Stimulated activated naive CD4-positive, alpha-beta T cell (primary cell): ENCODE results near the gene TRMU.
A peak's percentile ranks its signal among the peaks of the same experiment; 100 is the strongest.

Experiments used
- DNase-seq, 6 experiments: peaks; one replicate each; lab custom pipeline; 2025; lab: John Stamatoyannopoulos, UW

TRMU gene, protein sequence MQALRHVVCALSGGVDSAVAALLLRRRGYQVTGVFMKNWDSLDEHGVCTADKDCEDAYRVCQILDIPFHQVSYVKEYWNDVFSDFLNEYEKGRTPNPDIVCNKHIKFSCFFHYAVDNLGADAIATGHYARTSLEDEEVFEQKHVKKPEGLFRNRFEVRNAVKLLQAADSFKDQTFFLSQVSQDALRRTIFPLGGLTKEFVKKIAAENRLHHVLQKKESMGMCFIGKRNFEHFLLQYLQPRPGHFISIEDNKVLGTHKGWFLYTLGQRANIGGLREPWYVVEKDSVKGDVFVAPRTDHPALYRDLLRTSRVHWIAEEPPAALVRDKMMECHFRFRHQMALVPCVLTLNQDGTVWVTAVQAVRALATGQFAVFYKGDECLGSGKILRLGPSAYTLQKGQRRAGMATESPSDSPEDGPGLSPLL

DNA sequence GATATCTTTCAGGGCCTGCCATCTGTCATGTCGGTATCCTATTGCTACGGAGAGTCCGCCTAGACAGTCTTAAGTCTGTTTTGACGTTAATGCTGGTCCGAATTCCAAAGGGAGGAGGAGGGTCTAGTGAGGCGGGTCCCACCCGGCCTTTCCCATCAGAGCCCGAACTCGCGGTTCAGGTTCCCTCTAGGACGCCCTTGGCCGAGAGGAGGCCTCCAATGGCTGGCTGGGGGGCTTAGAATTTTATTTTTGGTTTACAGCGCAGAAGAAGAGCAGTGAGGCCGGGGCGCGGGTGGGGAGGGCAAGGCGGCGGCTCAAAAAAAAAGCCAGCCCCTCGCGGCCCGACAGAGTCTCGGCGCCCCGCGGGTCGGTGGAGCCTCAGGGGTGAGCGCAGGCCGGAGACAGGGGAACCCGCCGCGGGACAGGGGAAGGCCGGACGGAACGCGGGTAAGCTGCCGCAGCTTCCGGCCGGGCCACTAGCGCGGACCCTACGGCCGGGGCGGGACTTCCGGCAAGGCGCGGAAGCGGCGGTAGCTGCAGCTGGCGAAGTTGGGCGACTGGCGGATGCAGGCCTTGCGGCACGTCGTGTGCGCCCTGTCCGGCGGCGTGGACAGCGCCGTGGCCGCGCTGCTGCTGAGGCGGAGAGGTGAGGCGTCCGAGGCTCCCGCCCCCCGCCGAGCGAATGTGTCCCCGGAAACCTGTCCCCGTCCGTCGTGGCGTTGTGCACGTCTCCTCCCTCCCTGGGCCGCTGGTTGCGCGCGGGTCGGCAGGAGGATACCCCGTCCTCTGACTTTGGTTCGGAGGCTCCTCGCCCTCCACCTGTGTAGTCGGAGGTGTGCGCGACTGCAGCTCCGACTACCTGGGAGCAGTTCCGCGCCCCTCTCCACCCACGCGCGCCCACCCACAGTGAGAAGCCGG is at the start of gene TRMU:
Gene TRMU (plus strand): TSS at position 514 of the 918 bp plus-strand sequence. CDS start 51 bp downstream, at position 565.
- DNase-seq, result peak; percentile 24 to 62 (median 51)

- no peak for DNase-seq
Observed at GRCh38 chr22:46286006-46286405, 49.5 kb upstream of the TRMU start.

GRCh38 chr22:46286941-46287872 is 48.3 kb upstream of the TRMU start:
- DNase-seq, result no peak

DNA sequence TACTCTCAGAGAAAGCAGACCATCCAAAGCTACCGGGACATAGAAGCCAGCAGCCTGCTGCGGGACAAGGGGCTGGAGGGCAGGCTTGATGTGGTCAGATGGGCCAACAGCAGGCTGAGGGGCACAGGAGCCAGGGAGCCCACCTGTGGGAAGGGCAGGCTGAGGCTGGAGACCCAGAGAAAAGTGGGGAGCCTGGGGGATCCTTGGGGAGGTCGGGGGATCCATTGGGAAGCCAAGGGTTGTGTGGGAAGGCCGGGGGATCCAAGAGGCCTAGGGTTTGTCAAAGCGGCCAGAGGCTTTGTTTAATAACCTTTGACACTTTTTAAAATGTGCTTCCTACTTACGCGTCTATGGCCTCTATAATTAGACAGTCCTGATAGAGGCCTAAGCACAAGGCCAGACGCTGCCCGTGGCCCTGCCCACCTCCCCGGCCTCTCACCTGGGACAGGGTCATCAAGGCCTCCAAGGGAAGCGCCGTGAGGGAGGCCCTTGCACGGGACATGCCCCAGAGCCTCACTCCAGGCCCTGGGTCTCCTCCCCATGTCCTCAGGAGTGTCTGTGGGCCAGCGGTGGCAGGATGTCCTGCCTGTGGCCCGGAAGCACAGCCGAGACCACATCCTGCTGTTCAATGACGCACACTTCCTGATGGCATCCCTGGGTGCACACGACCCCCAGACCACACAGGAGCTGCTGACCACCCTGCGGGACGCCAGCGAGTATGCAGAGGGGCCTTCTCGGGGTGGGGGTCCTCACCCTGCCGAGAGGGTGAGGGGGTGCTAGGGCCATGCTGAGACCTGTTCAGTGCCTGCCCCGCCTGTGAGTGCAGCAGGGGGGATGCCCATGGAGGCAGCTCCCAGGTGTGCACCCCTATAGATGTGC is 47.4 kb upstream of the TRMU start:
- DNase-seq, result no peak

- DNase-seq, result no peak
Observed at GRCh38 chr22:46288846-46289243, 46.7 kb upstream of the TRMU start.

DNA sequence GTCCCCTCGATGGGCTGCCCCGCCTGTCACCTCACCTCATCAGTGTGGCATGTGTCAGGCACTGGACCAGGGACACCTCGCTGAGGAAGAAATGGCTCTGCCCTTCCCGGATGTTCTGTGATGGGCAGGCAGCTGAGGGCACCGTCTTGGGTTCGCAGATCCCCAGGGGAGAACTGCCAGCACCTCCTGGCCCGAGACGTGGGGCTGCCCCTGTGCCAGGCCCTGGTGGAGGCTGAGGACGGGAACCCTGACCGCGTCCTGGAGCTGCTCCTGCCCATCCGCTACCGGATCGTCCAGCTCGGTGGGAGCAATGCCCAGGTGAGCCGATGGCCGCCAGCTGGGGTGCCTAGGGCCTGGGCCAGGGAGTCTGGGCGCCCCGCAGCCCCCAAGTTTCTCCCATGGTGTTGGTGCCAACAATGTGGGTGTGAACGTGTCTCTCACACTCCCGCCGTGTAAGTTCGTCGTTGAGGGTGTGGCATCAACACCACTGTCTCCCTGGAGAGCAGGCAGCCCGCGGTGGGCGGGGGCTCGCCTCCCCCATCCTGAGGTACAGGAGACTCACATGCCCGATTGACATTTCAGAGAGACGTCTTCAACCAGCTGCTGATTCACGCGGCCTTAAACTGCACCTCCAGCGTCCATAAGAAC is 46.1 kb upstream of the TRMU start:
- DNase-seq, result no peak

- DNase-seq, result no peak
Observed at GRCh38 chr22:46290121-46290842, 45.2 kb upstream of the TRMU start.

GRCh38 chr22:46290843-46291785 is 44.4 kb upstream of the TRMU start:
- DNase-seq, result no peak

DNA sequence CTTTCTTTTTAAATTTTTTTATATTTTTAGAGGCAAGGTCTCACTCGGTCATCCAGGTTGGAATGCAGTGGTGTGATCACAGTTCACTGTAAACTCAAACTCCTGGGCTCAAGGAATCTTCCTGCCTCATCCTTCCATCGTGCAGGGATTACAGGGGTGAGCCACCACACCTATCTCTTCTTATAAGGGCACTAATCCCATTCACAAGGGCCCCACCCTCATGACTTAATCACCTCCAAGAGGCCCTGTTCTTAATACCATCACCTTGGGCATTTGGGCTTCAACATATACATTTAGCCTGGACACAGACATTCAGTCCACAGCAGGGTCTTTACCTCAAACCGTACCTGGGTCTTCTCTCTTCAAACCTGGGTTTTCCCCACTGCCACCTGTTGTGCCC is 43.3 kb upstream of the TRMU start:
- DNase-seq, result no peak

- no peak for DNase-seq
Observed at GRCh38 chr22:46292732-46293131, 42.8 kb upstream of the TRMU start.

GRCh38 chr22:46293577-46294260 is 41.8 kb upstream of the TRMU start:
- no peak for DNase-seq

DNA sequence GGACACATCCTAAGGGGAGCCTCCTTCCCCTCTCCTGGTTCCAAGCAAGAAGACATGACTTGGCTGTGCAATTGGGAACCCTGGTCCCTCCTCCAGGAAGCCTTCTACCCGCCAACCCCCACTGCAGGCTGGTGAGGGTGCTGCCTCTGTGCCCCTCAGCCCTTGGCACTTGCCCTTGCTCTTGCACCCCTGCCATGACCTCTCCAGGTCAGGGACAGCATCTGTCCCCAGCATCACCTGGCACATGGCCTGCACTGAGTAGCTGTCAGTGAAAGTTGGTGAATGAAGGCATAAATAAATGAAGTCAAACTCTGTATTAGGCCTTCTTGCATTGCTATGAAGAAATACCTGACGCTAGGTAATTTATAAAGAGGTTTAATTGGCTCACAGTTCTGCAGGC is 40.7 kb upstream of the TRMU start:
- DNase-seq, result no peak

DNA sequence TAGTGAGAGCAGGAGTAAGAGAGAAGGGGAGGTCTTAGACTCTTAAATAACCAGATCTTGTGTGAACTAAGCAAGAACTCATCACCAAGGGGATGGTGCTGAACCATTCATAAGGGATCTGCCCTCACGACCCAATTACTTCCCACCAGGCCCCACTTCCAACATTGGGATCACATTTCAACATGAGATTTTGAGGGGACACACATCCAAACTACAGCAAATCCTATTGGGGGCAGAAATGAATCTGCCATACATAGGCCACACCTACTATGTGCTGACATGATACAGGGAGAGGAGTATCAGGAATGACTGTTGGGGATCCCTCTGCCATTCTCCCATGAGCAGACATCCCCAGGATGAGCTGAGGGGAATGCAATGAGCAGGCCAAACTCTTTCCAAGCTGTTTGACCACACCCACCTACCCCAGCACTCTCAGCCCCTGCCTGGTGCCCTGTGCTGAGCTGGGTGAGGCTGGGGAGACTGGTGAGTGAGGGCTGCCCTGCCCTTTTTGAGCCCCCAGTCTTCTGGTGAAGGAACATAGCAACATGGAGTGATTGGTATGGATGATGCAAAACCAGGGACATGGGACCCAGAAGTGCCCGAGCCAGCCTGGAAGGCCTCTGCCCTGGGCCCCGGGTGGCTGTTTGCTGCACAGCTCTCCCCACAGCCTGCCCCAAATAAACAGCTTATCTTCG is 40.1 kb upstream of the TRMU start:
- no peak for DNase-seq

DNA sequence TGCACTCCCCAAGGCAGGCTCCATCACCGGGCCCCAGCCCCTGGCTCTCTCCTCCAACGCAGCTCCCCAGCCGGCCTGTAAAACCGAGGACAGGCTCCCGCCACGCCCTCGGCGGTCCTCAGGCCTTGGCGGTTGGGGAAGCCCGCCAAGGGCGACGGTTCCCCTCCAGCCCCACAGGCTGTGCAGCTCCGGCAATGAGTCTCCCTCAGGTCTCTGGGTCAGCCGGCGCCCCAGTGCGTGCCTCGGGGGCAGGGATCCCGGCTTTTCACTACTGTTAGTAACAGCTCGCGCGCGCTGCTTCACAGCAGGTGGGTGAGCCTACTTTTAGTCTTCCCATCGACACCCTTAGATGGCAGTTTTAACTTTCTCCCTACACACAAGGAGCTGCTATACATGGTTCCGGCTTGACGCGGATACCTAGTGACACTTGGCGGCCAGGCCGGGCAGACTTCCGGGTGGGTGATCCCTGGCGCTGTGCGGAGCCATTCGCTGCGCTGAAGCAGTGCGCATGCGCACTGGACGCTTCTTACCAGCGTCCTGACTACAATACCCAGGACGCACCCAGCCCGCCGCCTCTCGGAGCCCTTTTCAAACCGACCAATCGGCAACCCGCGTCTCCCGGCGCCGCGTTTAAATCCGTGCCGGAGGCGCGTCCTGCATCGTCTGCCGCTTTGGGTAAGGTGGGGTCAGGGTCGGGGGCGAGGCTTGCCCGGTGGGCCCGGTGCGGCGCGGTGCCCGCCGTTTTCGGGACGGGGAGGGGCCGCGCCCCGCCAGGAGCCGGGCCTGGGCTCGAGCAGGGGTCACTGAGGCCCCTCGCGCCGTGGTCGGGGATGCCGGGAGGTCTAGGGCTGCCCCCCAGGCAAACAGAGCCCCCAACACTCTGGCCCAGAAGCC is 39.0 kb upstream of the TRMU start, which contains the start of gene GTSE1:
Gene GTSE1 (plus strand): TSS at position 614 of the 894 bp plus-strand sequence. CDS start 531 bp downstream, outside the sequence.
- DNase-seq, result peak; percentile 87 to 97 (median 96)

- DNase-seq, result no peak
Observed at GRCh38 chr22:46297151-46297812, 38.2 kb upstream of the TRMU start.
